Measurements from ENCODE around the gene TMEM108.

DNA sequence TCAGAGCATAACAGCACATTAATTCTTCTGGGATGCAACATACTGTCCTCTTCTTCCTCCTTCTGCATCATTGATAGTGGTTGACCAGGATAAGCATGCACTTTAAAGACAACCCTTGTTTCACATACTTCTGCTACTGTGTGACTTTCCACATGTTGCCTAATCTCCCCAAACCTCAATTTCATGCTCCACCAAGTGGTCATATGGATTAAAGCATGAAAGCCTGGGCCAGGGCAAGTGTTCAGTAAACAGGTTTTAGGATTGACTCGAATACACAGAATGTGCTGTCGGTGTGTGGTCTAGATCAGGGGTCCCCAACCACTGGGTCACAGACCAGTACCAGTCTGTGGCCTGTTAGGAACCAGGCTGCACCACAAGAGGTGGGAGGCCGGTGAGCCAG, 339.2 kb downstream of the TMEM108 start:
- TF ChIP-seq, protein P1, sequence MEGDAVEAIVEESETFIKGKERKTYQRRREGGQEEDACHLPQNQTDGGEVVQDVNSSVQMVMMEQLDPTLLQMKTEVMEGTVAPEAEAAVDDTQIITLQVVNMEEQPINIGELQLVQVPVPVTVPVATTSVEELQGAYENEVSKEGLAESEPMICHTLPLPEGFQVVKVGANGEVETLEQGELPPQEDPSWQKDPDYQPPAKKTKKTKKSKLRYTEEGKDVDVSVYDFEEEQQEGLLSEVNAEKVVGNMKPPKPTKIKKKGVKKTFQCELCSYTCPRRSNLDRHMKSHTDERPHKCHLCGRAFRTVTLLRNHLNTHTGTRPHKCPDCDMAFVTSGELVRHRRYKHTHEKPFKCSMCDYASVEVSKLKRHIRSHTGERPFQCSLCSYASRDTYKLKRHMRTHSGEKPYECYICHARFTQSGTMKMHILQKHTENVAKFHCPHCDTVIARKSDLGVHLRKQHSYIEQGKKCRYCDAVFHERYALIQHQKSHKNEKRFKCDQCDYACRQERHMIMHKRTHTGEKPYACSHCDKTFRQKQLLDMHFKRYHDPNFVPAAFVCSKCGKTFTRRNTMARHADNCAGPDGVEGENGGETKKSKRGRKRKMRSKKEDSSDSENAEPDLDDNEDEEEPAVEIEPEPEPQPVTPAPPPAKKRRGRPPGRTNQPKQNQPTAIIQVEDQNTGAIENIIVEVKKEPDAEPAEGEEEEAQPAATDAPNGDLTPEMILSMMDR (IDR thresholded peaks at IDR 0.05) = peak; percentile 18 to 54 (median 40)
- TF ChIP-seq POLR2A (IDR thresholded peaks at IDR 0.05) = no peak

Measured in heart left ventricle (tissue), 13 donors.